Measurements from ENCODE around the gene ZNF654.

The ZNF654 gene

DNA sequence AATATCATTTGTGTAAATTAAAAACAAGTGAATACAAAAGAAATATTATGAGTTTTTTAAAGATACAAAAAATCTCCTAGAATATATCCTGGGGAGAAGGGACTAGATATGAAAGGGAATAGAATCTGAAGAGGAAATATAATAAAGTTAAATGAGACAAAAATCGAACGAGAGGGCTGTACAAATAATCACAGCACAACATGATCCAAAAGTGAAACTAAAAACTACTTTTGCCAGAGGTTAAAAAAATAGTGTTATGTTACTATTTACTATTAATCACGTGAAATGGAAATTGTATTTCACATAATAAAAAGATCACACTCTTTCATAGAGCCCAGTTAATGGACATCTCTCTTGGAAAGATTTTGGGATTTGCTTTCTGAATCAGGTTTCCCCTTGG, 28.8 kb upstream of the ZNF654 start:
- no peak for TF ChIP-seq CTCF (IDR thresholded peaks at IDR 0.05; ENCODE audit: extremely low read depth, missing control alignments)
- DNase-seq (ENCODE audit: low spot score), result no peak

DNA sequence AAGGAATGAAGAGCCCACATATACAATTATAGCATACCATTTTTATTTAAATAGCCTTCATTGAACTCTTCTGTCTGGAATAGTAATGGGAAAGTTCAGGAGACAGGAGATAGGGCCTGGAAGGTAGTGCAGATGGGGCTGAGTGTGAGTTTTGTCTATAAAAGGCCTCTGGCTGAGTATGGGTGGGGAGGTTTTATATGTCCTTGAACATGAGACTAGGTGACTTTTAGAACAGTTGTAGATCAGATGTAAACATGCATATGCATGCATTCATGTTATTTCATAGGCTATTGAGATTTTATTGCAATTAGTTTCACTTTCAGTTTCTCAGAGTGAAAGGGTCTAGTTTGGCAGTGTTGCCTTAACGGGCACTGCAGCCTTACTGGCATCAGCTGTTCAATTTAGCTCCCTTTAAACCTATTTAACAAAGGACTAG, 27.4 kb upstream of the ZNF654 start:
- DNase-seq (ENCODE audit: low spot score), result peak; percentile 36
- no peak for TF ChIP-seq CTCF (IDR thresholded peaks at IDR 0.05; ENCODE audit: extremely low read depth, missing control alignments)

GRCh38 chr3:88032245-88032644, 26.8 kb upstream of the ZNF654 start:
- DNase-seq (ENCODE audit: low spot score), result no peak

GRCh38 chr3:88033079-88033478, 26.0 kb upstream of the ZNF654 start:
- DNase-seq (ENCODE audit: low spot score), result no peak
- TF ChIP-seq CTCF (IDR thresholded peaks at IDR 0.05; ENCODE audit: extremely low read depth, missing control alignments), result no peak

More at GRCh38 chr3:88032245-88032644, 26.8 kb upstream of the ZNF654 start:
- TF ChIP-seq CTCF (IDR thresholded peaks at IDR 0.05; ENCODE audit: extremely low read depth, missing control alignments), result no peak

GRCh38 chr3:88033808-88034207, 25.2 kb upstream of the ZNF654 start:
- TF ChIP-seq CTCF (IDR thresholded peaks at IDR 0.05; ENCODE audit: extremely low read depth, missing control alignments), result no peak
- no peak for DNase-seq (ENCODE audit: low spot score)

DNA sequence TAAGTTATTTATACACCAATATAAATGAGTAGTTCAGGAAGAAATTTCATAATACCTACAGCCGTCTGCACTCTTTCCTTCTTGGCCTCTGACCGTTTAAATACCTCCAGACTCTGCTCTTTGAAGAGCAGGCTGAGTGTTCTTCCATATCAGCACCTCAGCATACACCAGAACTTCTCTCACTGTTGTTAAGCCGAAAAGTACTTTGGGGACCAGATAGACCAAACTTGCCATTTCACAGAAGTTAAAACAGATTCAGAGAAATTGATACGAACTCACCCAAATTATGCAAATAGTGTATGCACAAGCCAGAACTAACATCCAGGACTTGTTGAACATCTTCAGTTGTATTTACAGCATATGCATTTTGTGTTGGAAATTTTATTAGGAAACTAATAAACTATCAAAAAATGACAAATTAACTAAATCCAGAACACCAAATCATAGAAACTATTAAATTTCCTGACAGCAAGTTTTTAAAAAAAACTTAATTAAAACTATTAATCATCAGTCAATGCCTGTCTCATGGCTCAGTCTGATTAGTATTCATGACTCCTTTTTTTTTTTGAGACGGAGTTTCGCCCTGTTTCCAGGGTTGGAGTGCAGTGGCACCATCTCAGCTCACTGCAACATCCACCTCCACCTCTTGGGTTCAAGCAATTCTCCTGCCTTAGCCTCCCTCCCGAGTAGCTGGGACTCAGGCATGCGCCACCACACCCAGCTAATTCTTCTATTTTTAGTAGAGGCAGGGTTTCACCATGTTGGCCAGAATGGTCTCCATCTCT, 24.4 kb upstream of the ZNF654 start:
- DNase-seq (ENCODE audit: low spot score), result no peak
- TF ChIP-seq CTCF (IDR thresholded peaks at IDR 0.05; ENCODE audit: extremely low read depth, missing control alignments), result no peak

GRCh38 chr3:88036221-88036620, 22.8 kb upstream of the ZNF654 start:
- no peak for DNase-seq (ENCODE audit: low spot score)
- no peak for TF ChIP-seq CTCF (IDR thresholded peaks at IDR 0.05; ENCODE audit: extremely low read depth, missing control alignments)
